ENCODE data around the gene TBATA.

- TF ChIP-seq CTCF (IDR thresholded peaks at IDR 0.05) (no peak), POLR2AphosphoS5 (IDR thresholded peaks at IDR 0.05) (no peak), POLR2A (IDR thresholded peaks at IDR 0.05) (no peak), EP300 (IDR thresholded peaks at IDR 0.05) (no peak)
Observed at GRCh38 chr10:70761727-70762350, 23.3 kb downstream of the TBATA start.
